Spleen (tissue), 11 donors: Measurements from ENCODE around the gene NRG4. TPM values are rescaled to one million over a fixed set of nuclear protein-coding genes. Genes with fewer than 3 reads are reported as not detected.

ENCODE experiments used
- DNase-seq: peaks from one replicate; pipeline ENCODE4 v3.0.0-alpha.2; 2020
- H3K27ac ChIP-seq, 8 donors: fragments of 200-600 bp; sonication (generic) in 7 of 8; 1 replicate in 4 of 8; 2 replicates in 4 of 8; pipeline versions ENCODE4 v1.5.0 to v1.8.0; 2016 to 2021; ENCODE audit warnings: inconsistent platforms in 4 of 8, mild to moderate bottlenecking in 4 of 8, moderate library complexity in 1 of 8
- H3K27me3 ChIP-seq, 7 donors: fragments of 200-600 bp; sonication (generic) in 6 of 7; replicated peaks in 1 of 7; 1 replicate in 4 of 7; 2 replicates in 3 of 7; pipeline versions ENCODE4 v1.5.0 to v1.8.0; 2016 to 2021; ENCODE audit warnings: inconsistent platforms in 3 of 7, mild to moderate bottlenecking in 1 of 7
- H3K36me3 ChIP-seq, 6 donors: fragments of 200-600 bp; sonication (generic) in 5 of 6; 1 replicate in 4 of 6; 2 replicates in 2 of 6; pipeline versions ENCODE4 v1.5.0 to v1.8.0; 2016 to 2021; ENCODE audit warnings: inconsistent platforms in 2 of 6
- H3K4me1 ChIP-seq, 6 donors: fragments of 200-600 bp; sonication (generic) in 5 of 6; 1 replicate in 3 of 6; 2 replicates in 3 of 6; pipeline versions ENCODE4 v1.5.0 to v1.8.0; 2016 to 2021; ENCODE audit warnings: inconsistent platforms in 3 of 6
- H3K4me3 ChIP-seq, 8 donors: fragments of 200-600 bp; sonication (generic) in 7 of 8; 1 replicate in 4 of 8; 2 replicates in 4 of 8; pipeline versions ENCODE4 v1.5.0 to v1.8.0; 2016 to 2021; ENCODE audit warnings: inconsistent platforms in 4 of 8, mild to moderate bottlenecking in 4 of 8, moderate library complexity in 2 of 8
- H3K9me3 ChIP-seq, 8 donors: fragments of 200-600 bp; sonication (generic) in 7 of 8; 1 replicate in 4 of 8; 2 replicates in 4 of 8; pipeline versions ENCODE4 v1.5.0 to v1.8.0; 2016 to 2021; ENCODE audit warnings: inconsistent platforms in 4 of 8
- CTCF ChIP-seq, 11 experiments: fragments of 200-600 bp in 7 of 11; fragments of 450-650 bp in 4 of 11; sonication (generic) in 4 of 11; IDR thresholded peaks in 8 of 11; conservative IDR thresholded peaks in 3 of 11; 1 replicate in 7 of 11; 2 replicates in 4 of 11; pipeline versions ENCODE4 v1.4.0 to v1.8.0; 2016 to 2021; ENCODE audit warnings: antibody characterized with exemption in 11 of 11, inconsistent platforms in 4 of 11, mild to moderate bottlenecking in 1 of 11
- POLR2A ChIP-seq, 3 donors: fragments of 450-650 bp; IDR thresholded peaks; one replicate each; pipeline ENCODE4 v1.5.1; 2017; ENCODE audit warnings: antibody characterized with exemption in 3 of 3, mild to moderate bottlenecking in 1 of 3
- POLR2AphosphoS5 ChIP-seq, 3 donors: sonication (generic); formaldehyde crosslinking; IDR thresholded peaks; one replicate each; pipeline ENCODE4 v1.5.1; 2017; ENCODE audit warnings: antibody characterized with exemption in 3 of 3
- WGBS, 5 donors: extraction: QIAGEN DNeasy Blood & Tissue Kit in 3 of 5; methylation state at CpG; one replicate each; pipeline versions ENCODE4 v1.1.5 to v1.1.7; 2013 to 2018; 5-methylcytosine and 5-hydroxymethylcytosine counted together
- intact Hi-C: fragments of 100-400 bp; cut with DNase I; formaldehyde crosslinking; loops from one replicate; pipeline ENCODE4 v1.15.0; 2023; ENCODE audit warnings: low total_unique reads
- polyA plus RNA-seq, 3 donors: library from polyadenylated mRNA; stranded (reverse); fragments of 200-250 nt; gene quantifications; one replicate each; pipeline ENCODE4 v1.2.1, GENCODE V29; 2013
- total RNA-seq, 7 donors: library from RNA; depleted of rRNA in 3 of 7; stranded (reverse); fragments of >200 nt in 3 of 7; fragmentation: NEBNext Ultra II Directional in 4 of 7; extraction: Animal tissue kit (Norgen Biotek cat#: 25700) in 4 of 7; gene quantifications; one replicate each; pipeline versions ENCODE4 v1.1.0 to v1.2.1, GENCODE V29; 2016 to 2021
- donor health status: healthy with polysubstance abuse.
- donor health status: DM: no; HTN: no; CAD: no; lungs with moderate emphysema.
- donor health status: DM: no; HTN: no; CAD: no.
- donor health status: Bipolar disorder and iron deficiency.
- donor health status: healthy.
- donor health status: DM: no; HTN: no; CAD: no.
- donor health status: DM: yes; HTN: yes; CAD: no.

Gene NRG4
- total and polyA plus RNA-seq, 10 donors, result 0.09 to 0.76 (median 0.42) TPM; not detected in 5

- WGBS, 5 donors, result 82 to 92% (median 86%) methylated on average over 2 of the region's 2 CpGs
- Histone ChIP-seq H3K4me3 (no peak overlapping the region), H3K27me3 (no peaks in the 10 kb centered on the region), H3K4me1 (peaks cover 0 to 13% (median 0%) of the 10 kb centered on the region in 6 donors), H3K9me3 (peaks cover 0 to 8% (median 0%) of the 10 kb centered on the region in 8 donors), H3K27ac (no peak overlapping the region), H3K36me3 (no peaks in the 10 kb centered on the region)
- DNase-seq, result no peak
- intact Hi-C loops, result no loop called here
- no peak for TF ChIP-seq POLR2AphosphoS5 (IDR thresholded peaks at IDR 0.05)
- TF ChIP-seq POLR2A (IDR thresholded peaks at IDR 0.05), result no peak
- TF ChIP-seq CTCF (IDR thresholded peaks at IDR 0.05 in 8 of 11, conservative IDR thresholded peaks at IDR 0.05 in 3 of 11), result no peak
These were observed 1.6 kb downstream of the NRG4 start for GRCh38 chr15:76010613-76011012.

GRCh38 chr15:76006136-76006778 lies 6.0 kb downstream of the NRG4 start:
- intact Hi-C loops, result no loop called here
- DNase-seq, result no peak

GRCh38 chr15:76003364-76003763 lies 8.9 kb downstream of the NRG4 start:
- Histone ChIP-seq H3K9me3 (no peaks in the 10 kb centered on the region), H3K4me3 (no peak overlapping the region), H3K27me3 (no peaks in the 10 kb centered on the region), H3K27ac (no peak overlapping the region), H3K36me3 (no peaks in the 10 kb centered on the region), H3K4me1 (no peaks in the 10 kb centered on the region)
- DNase-seq, result no peak
- TF ChIP-seq CTCF (IDR thresholded peaks at IDR 0.05 in 8 of 11, conservative IDR thresholded peaks at IDR 0.05 in 3 of 11) (no peak), POLR2A (IDR thresholded peaks at IDR 0.05) (no peak), POLR2AphosphoS5 (IDR thresholded peaks at IDR 0.05) (no peak)
- intact Hi-C loops, result no loop called here

More at GRCh38 chr15:76006136-76006778, 6.0 kb downstream of the NRG4 start:
- Histone ChIP-seq H3K4me3 (no peak overlapping the region), H3K27ac (no peak overlapping the region), H3K4me1 (no peaks in the 10 kb centered on the region), H3K9me3 (no peaks in the 10 kb centered on the region), H3K36me3 (no peaks in the 10 kb centered on the region), H3K27me3 (no peaks in the 10 kb centered on the region)
- TF ChIP-seq CTCF (IDR thresholded peaks at IDR 0.05 in 8 of 11, conservative IDR thresholded peaks at IDR 0.05 in 3 of 11), result no peak
- no peak for TF ChIP-seq POLR2AphosphoS5 (IDR thresholded peaks at IDR 0.05)
- TF ChIP-seq POLR2A (IDR thresholded peaks at IDR 0.05), result no peak
- 14 to 36% (median 22%) methylated on average over 2 of the region's 2 CpGs for WGBS, 5 donors

- no peaks in the 10 kb centered on the region for H3K36me3 ChIP-seq
- WGBS, 5 donors, result 93 to 100% (median 96%) methylated on average over 1 of the region's 1 CpG
- DNase-seq, result no peak
- H3K4me1 ChIP-seq, result no peaks in the 10 kb centered on the region
- H3K27me3 ChIP-seq, result no peaks in the 10 kb centered on the region
- intact Hi-C loops, result no loop called here
- peaks cover 0 to 22% (median 16%) of the 10 kb centered on the region in 8 donors for H3K9me3 ChIP-seq
- no peak overlapping the region for H3K4me3 ChIP-seq
- TF ChIP-seq CTCF (IDR thresholded peaks at IDR 0.05 in 8 of 11, conservative IDR thresholded peaks at IDR 0.05 in 3 of 11), result no peak
- TF ChIP-seq POLR2A (IDR thresholded peaks at IDR 0.05), result no peak
- no peak for TF ChIP-seq POLR2AphosphoS5 (IDR thresholded peaks at IDR 0.05)
- no peak overlapping the region for H3K27ac ChIP-seq
These were observed 16.6 kb downstream of the NRG4 start for GRCh38 chr15:75995611-75996010.
